ENCODE data around the gene GIMAP7.
"Not testable (repeated sequence)": the region's sequence is repeated elsewhere in the genome, so short reads cannot be mapped to it uniquely, and the experiment has no call there.

The GIMAP7 gene

DNA sequence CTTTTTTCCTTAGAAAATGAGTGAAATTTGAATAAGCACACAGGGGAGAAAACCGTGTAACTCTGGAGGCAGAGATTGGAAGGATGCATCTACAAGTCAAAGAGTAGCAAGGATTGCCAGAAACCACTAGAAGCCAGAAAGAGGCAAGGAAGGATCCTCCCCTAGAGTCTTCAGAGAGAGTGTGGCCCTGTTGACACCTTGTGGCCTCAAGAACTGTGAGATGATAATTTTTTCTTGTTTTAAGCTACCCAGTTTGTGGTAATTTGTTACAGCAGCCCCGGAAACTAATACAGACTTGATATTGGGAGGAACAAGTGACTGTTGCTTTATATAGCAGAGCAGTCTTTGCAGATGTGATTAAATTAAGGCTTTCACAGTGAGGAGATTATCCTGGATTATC lies 3.6 kb upstream of the GIMAP7 start:
- TF ChIP-seq, protein P1, sequence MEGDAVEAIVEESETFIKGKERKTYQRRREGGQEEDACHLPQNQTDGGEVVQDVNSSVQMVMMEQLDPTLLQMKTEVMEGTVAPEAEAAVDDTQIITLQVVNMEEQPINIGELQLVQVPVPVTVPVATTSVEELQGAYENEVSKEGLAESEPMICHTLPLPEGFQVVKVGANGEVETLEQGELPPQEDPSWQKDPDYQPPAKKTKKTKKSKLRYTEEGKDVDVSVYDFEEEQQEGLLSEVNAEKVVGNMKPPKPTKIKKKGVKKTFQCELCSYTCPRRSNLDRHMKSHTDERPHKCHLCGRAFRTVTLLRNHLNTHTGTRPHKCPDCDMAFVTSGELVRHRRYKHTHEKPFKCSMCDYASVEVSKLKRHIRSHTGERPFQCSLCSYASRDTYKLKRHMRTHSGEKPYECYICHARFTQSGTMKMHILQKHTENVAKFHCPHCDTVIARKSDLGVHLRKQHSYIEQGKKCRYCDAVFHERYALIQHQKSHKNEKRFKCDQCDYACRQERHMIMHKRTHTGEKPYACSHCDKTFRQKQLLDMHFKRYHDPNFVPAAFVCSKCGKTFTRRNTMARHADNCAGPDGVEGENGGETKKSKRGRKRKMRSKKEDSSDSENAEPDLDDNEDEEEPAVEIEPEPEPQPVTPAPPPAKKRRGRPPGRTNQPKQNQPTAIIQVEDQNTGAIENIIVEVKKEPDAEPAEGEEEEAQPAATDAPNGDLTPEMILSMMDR (conservative IDR thresholded peaks at IDR 0.05; ENCODE audit: control insufficient read depth, insufficient read depth, low read depth, low read length), result no peak
- H3K4me3 ChIP-seq (ENCODE audit: control insufficient read depth, low read depth, low read length), result no peak overlapping the region
- DNase-seq (ENCODE audit: low read depth), result no peak

DNA sequence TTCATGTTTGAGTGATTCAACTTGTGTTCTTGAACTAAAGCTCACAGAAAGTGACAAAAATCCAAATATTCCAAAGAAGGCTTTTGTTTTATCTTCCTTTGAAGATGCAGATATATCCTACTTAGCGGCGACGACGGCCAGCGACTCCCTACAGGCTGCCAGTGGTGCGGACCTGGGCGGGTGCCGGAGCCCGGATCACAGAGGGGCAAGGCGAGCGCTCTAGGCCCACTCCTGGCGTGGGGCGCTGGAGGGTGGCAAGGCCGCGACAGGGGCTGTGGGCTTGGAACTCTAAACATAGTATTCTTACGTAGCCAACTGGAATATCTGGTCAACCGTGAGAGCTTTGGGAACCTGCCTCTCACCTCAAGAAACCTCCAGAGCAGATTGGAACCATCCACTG lies 914 bp upstream of the GIMAP7 start:
- no peak for DNase-seq (ENCODE audit: low read depth)
- TF ChIP-seq, protein P1 (conservative IDR thresholded peaks at IDR 0.05; ENCODE audit: control insufficient read depth, insufficient read depth, low read depth, low read length), result no peak
- no peak overlapping the region for H3K4me3 ChIP-seq (ENCODE audit: control insufficient read depth, low read depth, low read length)

DNA sequence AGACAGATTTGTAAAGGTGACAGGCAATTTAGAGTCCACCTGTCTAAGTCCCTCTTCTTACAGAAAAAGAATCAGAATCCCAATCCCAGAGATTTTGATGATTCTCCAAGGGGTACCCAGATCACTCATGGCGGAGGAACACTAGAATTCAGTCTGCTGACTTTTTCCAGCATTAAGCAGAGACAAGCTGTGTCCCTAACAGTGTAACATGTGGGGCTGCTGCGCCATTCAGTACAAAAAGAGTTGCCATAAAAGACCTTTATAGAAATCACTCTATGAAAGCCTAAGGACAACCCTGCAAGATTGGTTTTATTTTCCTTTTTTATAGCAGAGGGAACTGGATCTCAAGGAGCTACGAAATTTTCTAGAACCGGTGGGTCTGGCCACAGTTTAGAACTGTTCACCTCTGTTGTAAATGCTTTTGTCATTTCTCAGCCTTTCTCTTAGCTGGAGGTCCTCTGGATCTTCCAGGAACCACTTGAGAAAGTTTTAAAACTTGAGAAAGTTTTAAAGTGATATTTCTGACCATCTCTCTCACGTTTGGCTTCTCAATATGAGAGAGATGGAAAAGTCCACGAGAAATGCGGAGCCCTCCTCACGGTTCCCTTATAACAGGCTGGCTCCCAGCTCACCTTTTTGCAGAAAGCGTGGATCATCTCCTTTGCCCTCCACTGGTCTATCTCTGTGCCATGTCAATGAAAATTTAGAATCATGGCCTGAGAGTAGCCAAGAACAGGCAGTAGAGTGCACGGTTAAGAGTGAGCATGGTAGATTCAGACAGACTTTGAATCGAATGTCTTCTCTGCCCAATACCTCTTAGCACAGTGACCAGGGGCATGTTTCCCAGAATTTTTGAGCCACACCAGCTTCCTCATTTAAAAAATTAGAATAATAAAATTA lies 826 bp downstream of the GIMAP7 start:
- TF ChIP-seq, protein P1 (conservative IDR thresholded peaks at IDR 0.05; ENCODE audit: control insufficient read depth, insufficient read depth, low read depth, low read length), result no peak
- no peak for DNase-seq (ENCODE audit: low read depth)
- no peak overlapping the region for H3K4me3 ChIP-seq (ENCODE audit: control insufficient read depth, low read depth, low read length)

DNA sequence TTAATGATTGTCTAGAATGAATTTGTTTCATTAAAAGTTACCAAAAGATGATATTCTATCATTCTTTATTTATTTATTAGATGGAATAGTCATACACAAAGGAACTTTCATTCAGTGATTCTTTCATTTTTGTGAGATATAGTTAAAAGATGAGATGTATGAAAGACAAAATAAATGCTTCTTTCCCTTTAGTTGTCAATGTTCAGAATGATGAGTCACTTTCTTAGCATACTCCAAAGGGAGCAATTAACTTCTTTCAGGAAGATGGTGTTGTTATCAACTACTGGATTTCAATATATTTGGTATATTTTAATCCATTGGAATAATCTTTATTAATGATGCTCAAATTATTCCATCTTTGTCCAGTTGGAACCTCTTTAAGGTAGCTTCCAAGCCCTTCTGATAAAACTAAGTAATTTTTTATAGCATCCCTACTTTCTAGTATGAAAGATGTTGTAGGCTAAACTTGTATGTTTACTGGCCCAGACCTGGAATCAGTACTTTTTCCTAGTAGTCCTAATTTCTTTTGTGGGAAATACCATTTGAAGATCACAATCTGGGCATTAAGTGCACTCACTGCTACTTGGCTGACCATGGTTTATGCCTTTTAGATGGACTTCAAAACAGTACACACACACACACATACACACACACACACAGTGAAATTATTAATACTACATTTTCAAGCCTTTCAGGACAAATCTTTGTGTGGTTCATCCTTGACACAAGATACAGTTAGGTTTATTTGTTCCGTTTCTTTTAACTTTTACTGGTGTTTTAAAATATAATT lies 2.5 kb downstream of the GIMAP7 start:
- no peak for DNase-seq (ENCODE audit: low read depth)
- TF ChIP-seq, protein P1 (conservative IDR thresholded peaks at IDR 0.05; ENCODE audit: control insufficient read depth, insufficient read depth, low read depth, low read length), result no peak
- no peak overlapping the region for H3K4me3 ChIP-seq (ENCODE audit: control insufficient read depth, low read depth, low read length)

GRCh38 chr7:150519310-150519709 lies 4.6 kb downstream of the GIMAP7 start:
- no peak overlapping the region for H3K4me3 ChIP-seq (ENCODE audit: control insufficient read depth, low read depth, low read length)
- no peak for DNase-seq (ENCODE audit: low read depth)
- TF ChIP-seq, protein P1 (conservative IDR thresholded peaks at IDR 0.05; ENCODE audit: control insufficient read depth, insufficient read depth, low read depth, low read length), result no peak

DNA sequence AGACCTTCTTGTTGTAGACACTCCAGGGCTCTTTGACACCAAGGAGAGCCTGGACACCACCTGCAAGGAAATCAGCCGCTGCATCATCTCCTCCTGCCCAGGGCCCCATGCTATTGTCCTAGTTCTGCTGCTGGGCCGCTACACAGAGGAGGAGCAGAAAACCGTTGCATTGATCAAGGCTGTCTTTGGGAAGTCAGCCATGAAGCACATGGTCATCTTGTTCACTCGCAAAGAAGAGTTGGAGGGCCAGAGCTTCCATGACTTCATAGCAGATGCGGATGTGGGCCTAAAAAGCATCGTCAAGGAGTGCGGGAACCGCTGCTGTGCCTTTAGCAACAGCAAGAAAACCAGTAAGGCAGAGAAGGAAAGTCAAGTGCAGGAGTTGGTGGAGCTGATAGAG lies 5.5 kb downstream of the GIMAP7 start:
- TF ChIP-seq, protein P1 (conservative IDR thresholded peaks at IDR 0.05; ENCODE audit: control insufficient read depth, insufficient read depth, low read depth, low read length), result no peak
- no peak overlapping the region for H3K4me3 ChIP-seq (ENCODE audit: control insufficient read depth, low read depth, low read length)
- no peak for DNase-seq (ENCODE audit: low read depth)

DNA sequence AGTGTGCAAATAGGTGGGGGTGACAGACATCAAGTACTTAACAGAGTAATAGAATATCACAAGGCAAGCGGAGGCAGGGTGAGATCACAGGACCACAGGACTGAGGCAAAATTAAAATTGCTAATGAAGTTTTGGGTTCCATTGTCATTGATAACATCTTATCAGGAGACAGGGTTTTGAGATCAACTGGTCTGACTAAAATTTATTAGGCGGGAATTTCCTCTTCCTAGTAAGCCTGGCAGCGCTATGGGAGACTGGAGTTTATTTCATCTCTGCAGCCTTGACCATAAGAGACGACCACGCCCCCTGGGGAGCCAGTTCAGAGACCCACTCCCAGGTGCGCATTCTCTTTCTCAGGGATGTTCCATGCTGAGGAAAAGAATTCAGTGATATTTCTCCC lies 8.3 kb downstream of the GIMAP7 start:
- DNase-seq (ENCODE audit: low read depth); H3K4me3 ChIP-seq (ENCODE audit: control insufficient read depth, low read depth, low read length): not testable (repeated sequence)

All from fibroblast of mammary gland (primary cell).